Inferior parietal cortex (tissue), 1 donor: ENCODE measurements around the gene PIEZO2.

Experiments used
- DNase-seq: peaks from one replicate; pipeline ENCODE4 v3.0.0-alpha.2; 2016; ENCODE audit errors: extremely low spot score

PIEZO2 gene

GRCh38 chr18:11029021-11029420 lies 120.3 kb downstream of the PIEZO2 start:
- DNase-seq: no peak

GRCh38 chr18:11027862-11028261 lies 121.5 kb downstream of the PIEZO2 start:
- DNase-seq: no peak

GRCh38 chr18:11025671-11026070 lies 123.7 kb downstream of the PIEZO2 start:
- DNase-seq: no peak

GRCh38 chr18:11024928-11025669 lies 124.3 kb downstream of the PIEZO2 start:
- DNase-seq: no peak

- DNase-seq: no peak
Observed at GRCh38 chr18:11021477-11021876, 127.9 kb downstream of the PIEZO2 start.

GRCh38 chr18:11020877-11021414 lies 128.4 kb downstream of the PIEZO2 start:
- DNase-seq: no peak

GRCh38 chr18:11020161-11020853 lies 129.1 kb downstream of the PIEZO2 start:
- DNase-seq: no peak

GRCh38 chr18:11019295-11020105 lies 129.9 kb downstream of the PIEZO2 start:
- DNase-seq: no peak

GRCh38 chr18:11009869-11010268 lies 139.5 kb downstream of the PIEZO2 start:
- DNase-seq: no peak

- no peak for DNase-seq
Observed at GRCh38 chr18:11009147-11009546, 140.2 kb downstream of the PIEZO2 start.

GRCh38 chr18:11008505-11008904 lies 140.9 kb downstream of the PIEZO2 start:
- DNase-seq: no peak

GRCh38 chr18:11005528-11005927 lies 143.8 kb downstream of the PIEZO2 start:
- no peak for DNase-seq

GRCh38 chr18:11004951-11005350 lies 144.4 kb downstream of the PIEZO2 start:
- DNase-seq: no peak

GRCh38 chr18:11004294-11004693 lies 145.1 kb downstream of the PIEZO2 start:
- DNase-seq: no peak

- DNase-seq: no peak
Observed at GRCh38 chr18:11002796-11003195, 146.6 kb downstream of the PIEZO2 start.

GRCh38 chr18:11002277-11002676 lies 147.1 kb downstream of the PIEZO2 start:
- no peak for DNase-seq

GRCh38 chr18:11000071-11000470 lies 149.3 kb downstream of the PIEZO2 start:
- DNase-seq: no peak

- no peak for DNase-seq
Observed at GRCh38 chr18:10997885-10998284, 151.5 kb downstream of the PIEZO2 start.

- no peak for DNase-seq
Observed at GRCh38 chr18:10995550-10995949, 153.8 kb downstream of the PIEZO2 start.

- DNase-seq: no peak
Observed at GRCh38 chr18:10989486-10989885, 159.9 kb downstream of the PIEZO2 start.

- no peak for DNase-seq
Observed at GRCh38 chr18:10985689-10986088, 163.7 kb downstream of the PIEZO2 start.

GRCh38 chr18:10979411-10979810 lies 170.0 kb downstream of the PIEZO2 start:
- no peak for DNase-seq
